GM21367 (cell line): ENCODE measurements around the gene CREM.

Experiments
- ATAC-seq: cut with Tn5 transposase; IDR thresholded peaks from one replicate; pipeline ENCODE4 v1.9.1; 2021; ENCODE audit not compliant: unreplicated experiment

Gene CREM

GRCh38 chr10:35135861-35136260 lies 9.2 kb downstream of the CREM start:
- ATAC-seq = no peak

DNA sequence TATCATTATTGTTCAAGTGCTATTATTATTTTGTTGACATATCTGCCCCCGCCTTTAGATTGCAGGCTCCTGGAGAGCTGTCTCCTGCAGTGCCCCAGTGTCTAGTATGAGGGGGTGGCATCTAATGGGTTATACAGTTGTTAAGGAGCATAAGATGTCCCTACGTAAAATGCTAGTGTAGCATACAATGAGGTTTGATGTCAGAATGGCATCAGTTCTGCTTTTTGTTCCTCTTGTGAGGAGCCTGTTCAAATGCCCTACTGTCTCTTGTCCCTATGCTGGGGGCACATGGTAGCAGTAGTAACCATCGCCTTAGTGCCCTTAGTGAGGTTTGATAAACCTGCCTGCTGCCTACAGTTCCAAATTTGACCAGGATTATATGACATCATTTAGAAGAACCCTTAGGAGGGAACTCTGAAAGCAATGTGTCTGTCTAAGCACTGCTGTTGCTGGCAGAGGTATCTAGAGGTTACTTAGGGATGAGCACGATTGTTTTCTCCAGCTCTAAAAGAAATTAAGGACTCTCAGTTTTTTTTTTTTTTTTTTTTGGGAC lies 9.7 kb downstream of the CREM start:
- ATAC-seq = peak; percentile 61

GRCh38 chr10:35140126-35140525 lies 13.5 kb downstream of the CREM start:
- no peak for ATAC-seq

- no peak for ATAC-seq
These were observed 14.1 kb downstream of the CREM start for GRCh38 chr10:35140727-35141126.

GRCh38 chr10:35150308-35150707 lies 23.7 kb downstream of the CREM start:
- no peak for ATAC-seq

DNA sequence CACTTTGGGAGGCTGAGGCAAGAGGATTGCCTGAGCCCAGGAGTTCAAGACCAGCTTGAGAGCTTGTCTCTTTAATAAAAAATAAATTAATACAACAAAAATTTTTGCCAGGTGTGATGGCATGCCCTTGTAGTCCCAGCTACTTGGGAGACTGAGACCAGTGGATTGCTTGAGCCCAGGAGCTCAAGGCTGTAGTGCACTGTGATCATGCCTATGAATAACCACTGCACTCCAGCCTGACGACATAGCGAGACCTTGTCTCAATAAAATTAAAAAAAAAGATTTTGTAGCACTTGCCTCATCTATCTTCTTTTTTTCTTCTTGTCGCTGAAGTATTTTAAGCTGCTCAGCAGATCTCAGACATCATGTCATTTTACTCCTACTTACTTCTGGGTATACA lies 26.3 kb downstream of the CREM start:
- no peak for ATAC-seq

DNA sequence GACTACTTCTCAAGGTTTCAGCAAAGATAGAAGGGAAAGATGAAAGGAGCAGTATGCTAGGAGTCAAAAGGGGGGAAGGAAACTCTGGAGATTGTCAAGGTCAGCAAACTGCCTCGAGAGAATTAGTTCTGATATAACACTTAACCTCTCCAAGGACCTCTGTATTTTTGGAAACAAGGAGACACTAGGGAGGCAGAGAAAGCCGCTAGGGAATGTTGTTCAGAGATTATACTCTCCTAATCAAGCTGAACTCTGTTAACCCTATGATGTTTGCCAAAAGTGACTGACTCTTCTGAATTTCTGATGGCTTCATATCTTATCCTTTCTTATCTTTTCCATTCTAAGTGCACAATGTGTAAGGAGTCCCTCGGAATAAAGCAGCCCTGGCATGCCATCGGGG lies 27.1 kb downstream of the CREM start:
- no peak for ATAC-seq

DNA sequence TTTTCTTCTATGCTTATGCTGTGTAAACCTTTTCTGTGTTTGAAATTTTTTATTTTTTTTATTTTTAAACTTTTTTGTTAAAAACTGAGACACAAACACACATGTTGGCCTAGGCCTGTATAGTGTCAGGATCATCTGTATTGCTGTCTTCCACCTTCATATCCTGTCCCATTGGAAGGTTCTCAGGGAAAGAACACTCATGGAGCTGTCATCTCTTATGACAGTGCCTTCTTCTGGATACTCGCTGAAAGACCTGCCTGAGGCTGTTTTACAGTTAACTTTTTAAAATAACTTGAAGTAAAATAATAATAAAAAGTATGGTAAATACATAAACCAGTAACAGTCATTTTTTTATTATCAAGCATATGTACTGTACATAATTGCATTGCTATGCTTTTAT lies 34.1 kb downstream of the CREM start:
- no peak for ATAC-seq

DNA sequence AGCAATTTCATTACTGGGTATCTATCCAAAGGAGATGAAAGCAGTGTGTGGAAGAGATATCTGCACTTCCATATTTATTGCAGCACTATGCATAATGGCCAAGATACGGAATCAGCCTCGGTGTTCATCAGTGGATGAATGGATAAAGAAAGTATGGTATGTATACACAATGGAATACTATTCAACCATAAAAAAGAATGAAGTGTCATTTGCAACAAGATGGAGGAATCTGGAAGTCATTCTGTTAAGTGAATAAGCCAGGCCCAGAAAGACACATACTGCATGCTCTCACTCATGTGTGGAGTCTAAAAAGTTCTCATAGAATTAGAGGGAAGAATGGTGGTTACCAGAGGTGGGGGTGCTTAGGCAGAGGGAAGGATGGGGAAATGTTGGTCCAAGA lies 35.3 kb downstream of the CREM start:
- ATAC-seq = no peak

- ATAC-seq = no peak
These were observed 38.5 kb downstream of the CREM start for GRCh38 chr10:35165136-35165535.

GRCh38 chr10:35165811-35166210 lies 39.2 kb downstream of the CREM start:
- no peak for ATAC-seq

GRCh38 chr10:35166607-35167006 lies 40.0 kb downstream of the CREM start:
- no peak for ATAC-seq

DNA sequence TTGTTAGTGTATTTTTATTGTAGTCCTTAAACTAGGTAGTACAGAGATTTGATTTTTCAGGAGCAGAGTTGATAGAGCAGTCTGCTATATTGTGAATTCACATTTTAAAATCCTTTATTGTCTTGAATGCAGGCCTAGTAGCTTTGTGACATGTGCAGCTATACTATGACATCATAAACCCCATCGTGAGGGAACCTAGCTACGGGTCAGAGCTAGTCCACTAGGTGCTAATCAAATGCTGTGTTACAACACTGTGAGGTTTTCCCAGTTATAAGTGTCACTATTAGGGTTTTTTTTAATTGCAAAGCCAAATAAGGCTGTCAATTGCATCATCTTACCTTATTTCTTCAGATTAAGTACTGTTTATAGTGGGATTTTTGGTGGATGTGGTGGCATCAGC lies 40.7 kb downstream of the CREM start:
- ATAC-seq = no peak

DNA sequence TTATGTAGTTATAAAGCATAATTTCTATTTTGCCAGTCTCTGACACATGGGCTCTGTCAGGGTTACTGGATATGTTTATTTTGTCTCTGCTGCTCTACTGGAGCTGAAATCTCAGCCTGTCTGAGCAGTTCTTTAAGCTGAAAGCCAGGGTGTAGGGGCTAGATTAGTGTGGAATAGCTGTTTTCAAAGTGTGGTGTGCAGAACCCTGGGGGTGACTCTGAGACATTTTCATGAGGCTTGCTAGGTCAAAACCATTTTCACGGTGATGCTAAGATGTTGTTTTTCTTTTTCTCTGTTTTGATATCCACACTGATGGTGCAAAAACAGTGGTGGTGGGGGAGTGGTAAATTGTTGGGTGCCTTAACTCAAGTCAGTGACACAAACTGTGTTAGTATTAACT lies 45.5 kb downstream of the CREM start:
- ATAC-seq = no peak

GRCh38 chr10:35172574-35172973 lies 45.9 kb downstream of the CREM start:
- no peak for ATAC-seq

DNA sequence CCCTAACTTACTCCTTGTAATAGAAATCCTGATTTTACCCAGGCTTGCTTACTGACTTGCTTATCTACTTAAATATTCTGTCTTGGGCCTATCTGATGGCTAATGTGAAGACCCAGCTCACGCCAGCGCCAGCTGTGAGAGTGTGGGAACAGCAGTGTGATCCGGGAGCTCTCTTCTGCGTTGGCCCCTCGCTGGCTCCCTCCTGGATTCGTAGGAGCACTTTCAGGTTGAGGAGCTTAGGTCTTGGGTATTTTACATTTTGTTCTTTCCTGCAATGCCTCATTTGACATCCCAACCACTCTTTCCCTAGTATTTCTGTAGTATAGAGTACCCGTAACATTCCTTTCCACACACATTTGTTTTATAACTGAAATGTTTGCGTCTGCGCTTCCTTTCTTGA lies 51.7 kb downstream of the CREM start:
- ATAC-seq = no peak

DNA sequence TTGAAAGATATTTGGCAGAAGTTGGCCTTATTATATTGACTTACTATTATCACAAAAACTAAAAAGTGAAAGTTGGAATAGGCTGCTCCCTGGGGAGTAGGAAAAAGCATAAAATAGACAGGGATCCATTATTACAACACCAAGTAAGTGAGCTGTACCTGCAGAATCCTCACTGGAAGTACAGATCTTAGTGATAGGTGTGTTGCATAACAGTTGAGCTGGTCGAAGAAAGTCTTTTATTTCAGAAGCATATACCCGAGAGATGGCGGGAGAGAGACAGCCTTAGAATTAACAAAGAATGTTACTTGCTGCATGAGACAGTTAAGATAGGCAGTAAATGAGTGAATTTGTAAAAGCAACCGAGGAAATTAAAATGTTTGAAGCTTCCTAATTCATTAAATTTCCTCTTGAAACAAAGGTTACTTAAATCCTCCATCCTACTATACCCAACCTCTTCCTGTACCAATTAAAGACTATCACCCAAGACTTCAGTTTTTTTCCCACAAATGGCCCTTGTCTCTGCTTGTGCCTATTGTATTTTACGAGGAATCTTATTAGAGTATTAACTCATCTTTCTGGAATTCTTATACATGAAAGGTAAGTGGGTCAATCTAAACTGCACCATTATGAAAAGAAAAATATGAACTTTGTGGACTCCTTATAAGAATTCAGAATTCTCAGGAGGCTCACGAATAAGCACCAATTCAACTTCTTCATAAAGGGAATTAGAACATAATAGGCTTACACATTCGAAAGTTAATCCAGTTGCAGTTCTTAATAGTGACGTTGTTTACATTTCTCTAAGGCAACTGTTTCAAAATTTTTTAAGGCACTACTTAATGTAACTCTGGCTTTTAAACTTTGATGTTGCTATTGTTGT lies 56.2 kb downstream of the CREM start:
- no peak for ATAC-seq

DNA sequence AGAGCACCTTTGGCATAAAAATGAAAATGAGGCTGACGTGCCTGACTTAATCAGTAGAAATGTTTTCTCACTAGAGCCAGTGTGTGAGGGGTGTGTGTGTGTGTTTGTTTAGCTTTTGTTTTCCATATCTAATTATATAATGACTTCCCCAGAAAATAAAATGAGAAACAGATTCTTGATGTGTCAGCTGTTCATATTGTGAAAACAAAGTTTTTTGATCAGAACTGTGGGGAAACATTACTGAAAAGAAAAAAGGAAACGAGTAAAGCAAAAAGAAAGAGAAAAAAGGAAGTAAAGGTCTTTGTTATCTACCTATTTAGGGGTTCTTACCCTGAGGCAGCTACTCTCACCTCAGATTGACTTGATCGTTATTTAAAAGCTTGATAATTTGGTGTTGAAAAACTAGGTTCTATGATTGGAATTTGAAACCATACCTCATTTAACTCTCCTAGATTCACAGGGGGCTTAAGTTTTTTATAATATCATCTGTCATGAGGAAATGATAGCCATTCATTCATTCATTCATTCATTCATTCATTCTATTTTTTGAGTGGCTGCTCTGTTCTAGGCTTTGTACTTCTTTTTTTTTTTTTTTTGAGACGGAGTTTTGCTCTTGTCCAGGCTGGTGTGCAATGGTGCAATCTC lies 58.0 kb downstream of the CREM start:
- ATAC-seq = peak; percentile 63

DNA sequence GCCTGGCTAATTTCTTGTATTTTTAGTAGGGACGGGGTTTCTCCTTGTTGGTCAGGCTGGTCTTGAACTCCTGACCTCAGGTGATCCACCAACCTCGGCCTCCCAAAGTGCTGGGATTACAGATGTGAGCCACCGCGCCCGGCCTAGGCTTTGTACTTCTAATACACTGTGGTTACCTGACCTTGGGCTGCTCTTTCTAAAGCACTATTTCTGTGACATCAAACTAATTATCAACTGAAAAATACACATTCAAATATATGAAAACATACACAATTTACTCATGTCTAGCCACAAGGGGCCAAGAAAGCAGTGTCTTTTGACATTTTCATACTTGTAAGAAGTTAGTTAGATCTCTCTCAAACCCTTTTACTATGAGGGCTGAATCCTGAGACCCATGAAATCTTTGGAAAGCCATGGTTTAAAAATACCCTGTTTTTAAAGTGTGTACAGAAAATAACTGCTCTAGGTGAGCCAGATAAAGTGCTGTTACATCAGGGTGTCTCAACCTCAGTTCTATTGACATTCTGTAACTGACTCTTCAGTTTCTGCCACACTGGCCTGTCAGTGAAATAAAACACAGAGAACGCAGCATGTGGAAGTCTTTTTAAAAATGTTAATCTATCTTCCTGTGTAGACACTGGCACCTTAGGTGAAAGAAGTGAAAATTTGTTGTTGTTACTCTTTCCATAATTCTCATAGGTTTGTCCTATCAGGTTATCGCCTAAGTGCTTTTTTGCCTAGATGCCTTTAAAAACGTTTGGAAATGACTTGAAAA lies 58.8 kb downstream of the CREM start:
- ATAC-seq = no peak

DNA sequence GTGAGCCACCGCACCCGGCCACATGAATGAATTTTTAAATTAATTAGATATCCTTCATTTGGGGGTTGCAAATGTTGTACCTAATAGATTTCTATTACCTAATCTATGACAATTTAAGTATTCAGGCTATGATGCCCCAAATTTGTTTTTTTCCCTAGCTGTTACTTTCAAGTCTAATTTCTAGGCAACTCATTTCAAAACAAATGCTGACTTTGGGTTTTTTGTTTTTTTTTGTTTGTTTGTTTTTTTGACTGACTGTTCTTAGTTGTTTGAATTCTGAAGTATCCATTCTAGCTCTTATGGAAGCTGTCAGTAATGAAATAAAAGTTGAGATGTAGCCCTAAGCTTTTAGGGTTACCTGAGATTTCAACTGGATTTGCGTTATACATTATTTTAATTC lies 62.3 kb downstream of the CREM start:
- ATAC-seq = no peak

GRCh38 chr10:35191523-35191922 lies 64.9 kb downstream of the CREM start:
- no peak for ATAC-seq
